WTC11 (cell line): Measurements from ENCODE around the gene GALNT18. TPM values are rescaled to one million over a fixed set of nuclear protein-coding genes. Genes with fewer than 3 reads are reported as not detected.

Experiments
- ATAC-seq: fragments of 200-7000 bp; cut with Tn5 transposase; 2 replicates; pipeline ENCODE4 v1.10.0; 2021; ENCODE audit warnings: mild to moderate bottlenecking, moderate library complexity
- CTCF ChIA-PET: fragments of 300-600 bp; sonication (Branson Sonifier 250); formaldehyde crosslinking; loops from one replicate; lab custom pipeline; 2021; ENCODE audit warnings: antibody characterized with exemption; lab: Charles Lee
- POLR2A ChIA-PET: fragments of 350-600 bp; sonication (Branson Sonifier 250); formaldehyde crosslinking; loops from one replicate; lab custom pipeline; 2021; ENCODE audit warnings: antibody characterized with exemption; lab: Charles Lee
- DNase-seq: peaks from one replicate; pipeline ENCODE4 v3.0.0; 2021; ENCODE audit warnings: low spot score
- H3K27ac Mint-ChIP-seq: 2 replicates; pipeline ENCODE4 v1.8.0; 2021; ENCODE audit warnings: mixed read lengths
- H3K27me3 Mint-ChIP-seq: 2 replicates; pipeline ENCODE4 v1.8.0; 2021; ENCODE audit warnings: low read depth, mild to moderate bottlenecking, moderate library complexity, mixed read lengths
- H3K36me3 Mint-ChIP-seq: 2 replicates; pipeline ENCODE4 v1.8.0; 2021; ENCODE audit warnings: mixed read lengths
- H3K4me1 Mint-ChIP-seq: 2 replicates; pipeline ENCODE4 v1.8.0; 2022; ENCODE audit warnings: mixed read lengths
- H3K4me3 Mint-ChIP-seq: 2 replicates; pipeline ENCODE4 v1.8.0; 2021; ENCODE audit warnings: mild to moderate bottlenecking, moderate library complexity, mixed read lengths
- H3K9me3 Mint-ChIP-seq: 2 replicates; pipeline ENCODE4 v1.8.0; 2021; ENCODE audit warnings: mixed read lengths
- CREB1 ChIP-seq: sonication (generic); formaldehyde crosslinking; IDR thresholded peaks from 2 replicates; pipeline ENCODE4 v1.8.0; 2023; ENCODE audit warnings: mild to moderate bottlenecking, missing genetic modification reagents
- ESRRA ChIP-seq: sonication (generic); formaldehyde crosslinking; IDR thresholded peaks from 2 replicates; pipeline ENCODE4 v1.8.1; 2022; ENCODE audit warnings: mild to moderate bottlenecking, missing genetic modification reagents, borderline replicate concordance
- ETV6 ChIP-seq: sonication (generic); formaldehyde crosslinking; IDR thresholded peaks from 2 replicates; pipeline ENCODE4 v1.8.1; 2022; ENCODE audit warnings: mild to moderate bottlenecking, missing genetic modification reagents
- FOXK1 ChIP-seq: sonication (generic); formaldehyde crosslinking; IDR thresholded peaks from 2 replicates; pipeline ENCODE4 v1.8.0; 2022; ENCODE audit warnings: mild to moderate bottlenecking, moderate library complexity, missing genetic modification reagents
- FOXP1 ChIP-seq: sonication (generic); formaldehyde crosslinking; IDR thresholded peaks from 2 replicates; pipeline ENCODE4 v1.8.0; 2022; ENCODE audit warnings: missing genetic modification reagents, mild to moderate bottlenecking, moderate library complexity, borderline replicate concordance
- HMGA2 ChIP-seq: fragments of 250-450 bp; sonication (Bioruptor Pico); IDR thresholded peaks from 2 replicates; pipeline ENCODE4 v1.4.0; 2021; ENCODE audit warnings: mild to moderate bottlenecking, moderate library complexity
- JUN ChIP-seq: sonication (generic); formaldehyde crosslinking; IDR thresholded peaks from 2 replicates; pipeline ENCODE4 v1.8.0; 2023; ENCODE audit warnings: mild to moderate bottlenecking, missing genetic modification reagents
- MXD4 ChIP-seq: fragments of 250-450 bp; sonication (Bioruptor Pico); IDR thresholded peaks from 2 replicates; pipeline ENCODE4 v1.8.0; 2021; ENCODE audit warnings: mild to moderate bottlenecking, moderate library complexity, borderline replicate concordance
- RORB ChIP-seq: fragments of 250-450 bp; sonication (Bioruptor Pico); IDR thresholded peaks from 2 replicates; pipeline ENCODE4 v1.9.0; 2021; ENCODE audit warnings: mild to moderate bottlenecking
- SOX15 ChIP-seq: fragments of 250-450 bp; sonication (Bioruptor Pico); IDR thresholded peaks from 2 replicates; pipeline ENCODE4 v1.9.0; 2021; ENCODE audit warnings: mild to moderate bottlenecking
- TCF7 ChIP-seq: sonication (generic); formaldehyde crosslinking; IDR thresholded peaks from 2 replicates; pipeline ENCODE4 v1.8.0; 2022; ENCODE audit warnings: mild to moderate bottlenecking, low read depth, missing genetic modification reagents, moderate library complexity
- TEAD4 ChIP-seq: sonication (generic); formaldehyde crosslinking; IDR thresholded peaks from 2 replicates; pipeline ENCODE4 v1.8.0; 2022; ENCODE audit warnings: mild to moderate bottlenecking, missing genetic modification reagents
- ZNF263 ChIP-seq: sonication (generic); formaldehyde crosslinking; IDR thresholded peaks from 2 replicates; pipeline ENCODE4 v1.8.1; 2022; ENCODE audit warnings: low read depth, mild to moderate bottlenecking, moderate library complexity, missing genetic modification reagents
- ZNF423 ChIP-seq: fragments of 250-450 bp; sonication (Bioruptor Pico); IDR thresholded peaks from 2 replicates; pipeline ENCODE4 v2.1.2; 2022; ENCODE audit warnings: mild to moderate bottlenecking, moderate library complexity
- total RNA-seq: library from RNA; stranded (reverse); gene quantifications from 3 replicates; pipeline ENCODE4 v1.2.3, GENCODE V29; 2021
- TF ChIP-seq, protein P1 (sequence below): sonication (generic); formaldehyde crosslinking; IDR thresholded peaks from 2 replicates; pipeline ENCODE4 v1.8.0; 2023; ENCODE audit warnings: missing genetic modification reagents, mild to moderate bottlenecking, borderline replicate concordance
- TF ChIP-seq, protein P2 (sequence below): sonication (generic); formaldehyde crosslinking; conservative IDR thresholded peaks from 2 replicates; pipeline ENCODE4 v1.8.1; 2023; ENCODE audit warnings: mild to moderate bottlenecking, low read depth, missing genetic modification reagents, moderate library complexity
- TF ChIP-seq, protein P3 (sequence below): fragments of 250-450 bp; sonication (Bioruptor Pico); IDR thresholded peaks from 2 replicates; pipeline ENCODE4 v1.9.0; 2021; ENCODE audit warnings: mild to moderate bottlenecking
- TF ChIP-seq, protein P4 (sequence below): fragments of 250-450 bp; sonication (Bioruptor Pico); IDR thresholded peaks from 2 replicates; pipeline ENCODE4 v1.9.0; 2021; ENCODE audit warnings: mild to moderate bottlenecking
- TF ChIP-seq, protein P5 (sequence below): sonication (generic); formaldehyde crosslinking; IDR thresholded peaks from 2 replicates; pipeline ENCODE4 v1.8.0; 2022; ENCODE audit warnings: mild to moderate bottlenecking, missing genetic modification reagents
- TF ChIP-seq, protein P6 (sequence below): sonication (generic); formaldehyde crosslinking; IDR thresholded peaks from 2 replicates; pipeline ENCODE4 v1.8.1; 2023; ENCODE audit warnings: mild to moderate bottlenecking, moderate library complexity, missing genetic modification reagents
- TF ChIP-seq, protein P7 (sequence below): sonication (generic); formaldehyde crosslinking; IDR thresholded peaks from 2 replicates; pipeline ENCODE4 v1.8.1; 2022; ENCODE audit warnings: low read depth, mild to moderate bottlenecking, moderate library complexity, missing genetic modification reagents, borderline replicate concordance
- TF ChIP-seq, protein P8 (sequence below): fragments of 250-450 bp; sonication (Bioruptor Pico); IDR thresholded peaks from 2 replicates; pipeline ENCODE4 v1.9.0; 2021; ENCODE audit warnings: moderate library complexity, mild to moderate bottlenecking, inconsistent platforms, borderline replicate concordance

The GALNT18 gene
- total RNA-seq, 1 experiment from 2014 or later, result 5.0 TPM

DNA sequence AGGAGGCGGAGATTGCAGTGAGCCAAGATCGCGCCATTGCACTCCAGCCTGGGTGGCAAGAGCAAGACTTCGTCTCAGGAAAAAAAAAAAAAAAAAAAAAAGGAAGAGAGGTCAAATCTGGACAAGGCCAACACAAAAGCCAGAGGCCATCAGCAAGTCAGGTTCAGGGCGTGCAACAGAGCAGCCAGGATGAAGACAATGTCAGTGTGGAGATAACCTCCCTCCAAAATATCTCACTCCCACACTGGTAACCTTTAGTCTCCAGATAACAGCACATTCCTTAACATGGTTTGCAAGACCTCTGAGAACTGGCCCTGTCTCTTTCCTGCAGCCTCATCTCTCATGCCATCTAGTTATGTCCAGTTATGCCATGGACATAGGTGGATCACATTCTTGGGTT lies 273.5 kb downstream of the GALNT18 start (continued):
- TF ChIP-seq, protein P1, sequence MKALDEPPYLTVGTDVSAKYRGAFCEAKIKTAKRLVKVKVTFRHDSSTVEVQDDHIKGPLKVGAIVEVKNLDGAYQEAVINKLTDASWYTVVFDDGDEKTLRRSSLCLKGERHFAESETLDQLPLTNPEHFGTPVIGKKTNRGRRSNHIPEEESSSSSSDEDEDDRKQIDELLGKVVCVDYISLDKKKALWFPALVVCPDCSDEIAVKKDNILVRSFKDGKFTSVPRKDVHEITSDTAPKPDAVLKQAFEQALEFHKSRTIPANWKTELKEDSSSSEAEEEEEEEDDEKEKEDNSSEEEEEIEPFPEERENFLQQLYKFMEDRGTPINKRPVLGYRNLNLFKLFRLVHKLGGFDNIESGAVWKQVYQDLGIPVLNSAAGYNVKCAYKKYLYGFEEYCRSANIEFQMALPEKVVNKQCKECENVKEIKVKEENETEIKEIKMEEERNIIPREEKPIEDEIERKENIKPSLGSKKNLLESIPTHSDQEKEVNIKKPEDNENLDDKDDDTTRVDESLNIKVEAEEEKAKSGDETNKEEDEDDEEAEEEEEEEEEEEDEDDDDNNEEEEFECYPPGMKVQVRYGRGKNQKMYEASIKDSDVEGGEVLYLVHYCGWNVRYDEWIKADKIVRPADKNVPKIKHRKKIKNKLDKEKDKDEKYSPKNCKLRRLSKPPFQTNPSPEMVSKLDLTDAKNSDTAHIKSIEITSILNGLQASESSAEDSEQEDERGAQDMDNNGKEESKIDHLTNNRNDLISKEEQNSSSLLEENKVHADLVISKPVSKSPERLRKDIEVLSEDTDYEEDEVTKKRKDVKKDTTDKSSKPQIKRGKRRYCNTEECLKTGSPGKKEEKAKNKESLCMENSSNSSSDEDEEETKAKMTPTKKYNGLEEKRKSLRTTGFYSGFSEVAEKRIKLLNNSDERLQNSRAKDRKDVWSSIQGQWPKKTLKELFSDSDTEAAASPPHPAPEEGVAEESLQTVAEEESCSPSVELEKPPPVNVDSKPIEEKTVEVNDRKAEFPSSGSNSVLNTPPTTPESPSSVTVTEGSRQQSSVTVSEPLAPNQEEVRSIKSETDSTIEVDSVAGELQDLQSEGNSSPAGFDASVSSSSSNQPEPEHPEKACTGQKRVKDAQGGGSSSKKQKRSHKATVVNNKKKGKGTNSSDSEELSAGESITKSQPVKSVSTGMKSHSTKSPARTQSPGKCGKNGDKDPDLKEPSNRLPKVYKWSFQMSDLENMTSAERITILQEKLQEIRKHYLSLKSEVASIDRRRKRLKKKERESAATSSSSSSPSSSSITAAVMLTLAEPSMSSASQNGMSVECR (CRISPR knock-in tag), result no peak
- TF ChIP-seq, protein P2, sequence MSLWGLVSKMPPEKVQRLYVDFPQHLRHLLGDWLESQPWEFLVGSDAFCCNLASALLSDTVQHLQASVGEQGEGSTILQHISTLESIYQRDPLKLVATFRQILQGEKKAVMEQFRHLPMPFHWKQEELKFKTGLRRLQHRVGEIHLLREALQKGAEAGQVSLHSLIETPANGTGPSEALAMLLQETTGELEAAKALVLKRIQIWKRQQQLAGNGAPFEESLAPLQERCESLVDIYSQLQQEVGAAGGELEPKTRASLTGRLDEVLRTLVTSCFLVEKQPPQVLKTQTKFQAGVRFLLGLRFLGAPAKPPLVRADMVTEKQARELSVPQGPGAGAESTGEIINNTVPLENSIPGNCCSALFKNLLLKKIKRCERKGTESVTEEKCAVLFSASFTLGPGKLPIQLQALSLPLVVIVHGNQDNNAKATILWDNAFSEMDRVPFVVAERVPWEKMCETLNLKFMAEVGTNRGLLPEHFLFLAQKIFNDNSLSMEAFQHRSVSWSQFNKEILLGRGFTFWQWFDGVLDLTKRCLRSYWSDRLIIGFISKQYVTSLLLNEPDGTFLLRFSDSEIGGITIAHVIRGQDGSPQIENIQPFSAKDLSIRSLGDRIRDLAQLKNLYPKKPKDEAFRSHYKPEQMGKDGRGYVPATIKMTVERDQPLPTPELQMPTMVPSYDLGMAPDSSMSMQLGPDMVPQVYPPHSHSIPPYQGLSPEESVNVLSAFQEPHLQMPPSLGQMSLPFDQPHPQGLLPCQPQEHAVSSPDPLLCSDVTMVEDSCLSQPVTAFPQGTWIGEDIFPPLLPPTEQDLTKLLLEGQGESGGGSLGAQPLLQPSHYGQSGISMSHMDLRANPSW, result no peak
- TF ChIP-seq RORB (CRISPR knock-in tag) (no peak), ZNF423 (CRISPR knock-in tag) (no peak), HMGA2 (no peak), ETV6 (CRISPR knock-in tag) (no peak), MXD4 (CRISPR knock-in tag) (no peak), FOXP1 (CRISPR knock-in tag) (no peak), CREB1 (CRISPR knock-in tag) (no peak)
- TF ChIP-seq, protein P3, sequence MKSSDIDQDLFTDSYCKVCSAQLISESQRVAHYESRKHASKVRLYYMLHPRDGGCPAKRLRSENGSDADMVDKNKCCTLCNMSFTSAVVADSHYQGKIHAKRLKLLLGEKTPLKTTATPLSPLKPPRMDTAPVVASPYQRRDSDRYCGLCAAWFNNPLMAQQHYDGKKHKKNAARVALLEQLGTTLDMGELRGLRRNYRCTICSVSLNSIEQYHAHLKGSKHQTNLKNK (CRISPR knock-in tag), result no peak
- TF ChIP-seq, protein P4, sequence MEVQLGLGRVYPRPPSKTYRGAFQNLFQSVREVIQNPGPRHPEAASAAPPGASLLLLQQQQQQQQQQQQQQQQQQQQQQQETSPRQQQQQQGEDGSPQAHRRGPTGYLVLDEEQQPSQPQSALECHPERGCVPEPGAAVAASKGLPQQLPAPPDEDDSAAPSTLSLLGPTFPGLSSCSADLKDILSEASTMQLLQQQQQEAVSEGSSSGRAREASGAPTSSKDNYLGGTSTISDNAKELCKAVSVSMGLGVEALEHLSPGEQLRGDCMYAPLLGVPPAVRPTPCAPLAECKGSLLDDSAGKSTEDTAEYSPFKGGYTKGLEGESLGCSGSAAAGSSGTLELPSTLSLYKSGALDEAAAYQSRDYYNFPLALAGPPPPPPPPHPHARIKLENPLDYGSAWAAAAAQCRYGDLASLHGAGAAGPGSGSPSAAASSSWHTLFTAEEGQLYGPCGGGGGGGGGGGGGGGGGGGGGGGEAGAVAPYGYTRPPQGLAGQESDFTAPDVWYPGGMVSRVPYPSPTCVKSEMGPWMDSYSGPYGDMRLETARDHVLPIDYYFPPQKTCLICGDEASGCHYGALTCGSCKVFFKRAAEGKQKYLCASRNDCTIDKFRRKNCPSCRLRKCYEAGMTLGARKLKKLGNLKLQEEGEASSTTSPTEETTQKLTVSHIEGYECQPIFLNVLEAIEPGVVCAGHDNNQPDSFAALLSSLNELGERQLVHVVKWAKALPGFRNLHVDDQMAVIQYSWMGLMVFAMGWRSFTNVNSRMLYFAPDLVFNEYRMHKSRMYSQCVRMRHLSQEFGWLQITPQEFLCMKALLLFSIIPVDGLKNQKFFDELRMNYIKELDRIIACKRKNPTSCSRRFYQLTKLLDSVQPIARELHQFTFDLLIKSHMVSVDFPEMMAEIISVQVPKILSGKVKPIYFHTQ (CRISPR knock-in tag), result no peak
- TF ChIP-seq, protein P5, sequence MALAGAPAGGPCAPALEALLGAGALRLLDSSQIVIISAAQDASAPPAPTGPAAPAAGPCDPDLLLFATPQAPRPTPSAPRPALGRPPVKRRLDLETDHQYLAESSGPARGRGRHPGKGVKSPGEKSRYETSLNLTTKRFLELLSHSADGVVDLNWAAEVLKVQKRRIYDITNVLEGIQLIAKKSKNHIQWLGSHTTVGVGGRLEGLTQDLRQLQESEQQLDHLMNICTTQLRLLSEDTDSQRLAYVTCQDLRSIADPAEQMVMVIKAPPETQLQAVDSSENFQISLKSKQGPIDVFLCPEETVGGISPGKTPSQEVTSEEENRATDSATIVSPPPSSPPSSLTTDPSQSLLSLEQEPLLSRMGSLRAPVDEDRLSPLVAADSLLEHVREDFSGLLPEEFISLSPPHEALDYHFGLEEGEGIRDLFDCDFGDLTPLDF, result no peak
- TF ChIP-seq, protein P6, sequence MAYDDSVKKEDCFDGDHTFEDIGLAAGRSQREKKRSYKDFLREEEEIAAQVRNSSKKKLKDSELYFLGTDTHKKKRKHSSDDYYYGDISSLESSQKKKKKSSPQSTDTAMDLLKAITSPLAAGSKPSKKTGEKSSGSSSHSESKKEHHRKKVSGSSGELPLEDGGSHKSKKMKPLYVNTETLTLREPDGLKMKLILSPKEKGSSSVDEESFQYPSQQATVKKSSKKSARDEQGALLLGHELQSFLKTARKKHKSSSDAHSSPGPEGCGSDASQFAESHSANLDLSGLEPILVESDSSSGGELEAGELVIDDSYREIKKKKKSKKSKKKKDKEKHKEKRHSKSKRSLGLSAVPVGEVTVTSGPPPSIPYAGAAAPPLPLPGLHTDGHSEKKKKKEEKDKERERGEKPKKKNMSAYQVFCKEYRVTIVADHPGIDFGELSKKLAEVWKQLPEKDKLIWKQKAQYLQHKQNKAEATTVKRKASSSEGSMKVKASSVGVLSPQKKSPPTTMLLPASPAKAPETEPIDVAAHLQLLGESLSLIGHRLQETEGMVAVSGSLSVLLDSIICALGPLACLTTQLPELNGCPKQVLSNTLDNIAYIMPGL (CRISPR knock-in tag), result no peak

DNA sequence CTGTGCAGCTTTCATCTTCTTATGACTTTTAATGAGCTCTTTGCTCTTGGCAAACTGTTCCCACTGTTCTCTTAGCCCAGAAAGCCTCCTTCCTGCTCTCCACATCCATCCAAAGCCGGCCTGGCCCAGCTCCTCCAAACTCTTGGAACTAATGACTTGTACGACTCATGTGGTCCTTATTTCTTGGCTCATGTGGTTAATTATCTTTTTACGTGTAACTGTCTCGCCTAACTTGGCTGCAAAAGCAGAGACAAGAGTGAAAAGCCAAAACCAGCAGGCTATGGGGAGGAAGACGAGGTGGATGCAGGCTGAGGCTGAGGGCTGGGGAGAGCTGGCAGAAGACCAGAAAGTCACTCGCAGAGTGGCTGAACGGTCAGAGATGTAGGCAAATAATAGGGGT lies 274.2 kb downstream of the GALNT18 start:
- POLR2A ChIA-PET, result no interaction called here
- DNase-seq (no peak), ATAC-seq (no peak)
- Mint-ChIP-seq H3K4me3 (no peak overlapping the region), H3K36me3 (no peaks in the 10 kb centered on the region), H3K4me1 (no peaks in the 10 kb centered on the region), H3K27ac (no peak overlapping the region; the same call in 1 of the 2 replicates), H3K9me3 (no peaks in the 10 kb centered on the region), H3K27me3 (no peaks in the 10 kb centered on the region)
- CTCF ChIA-PET, result interaction anchor here (1.1 kb wide), 1 partner anchor 192 kb away, joined by 3 read pairs; no protein-coding TSS in a partner anchor
- no peak for TF ChIP-seq SOX15 (CRISPR knock-in tag)
- no peak for TF ChIP-seq ESRRA (CRISPR knock-in tag)
- no peak for TF ChIP-seq ZNF263 (CRISPR knock-in tag)
- TF ChIP-seq JUN (CRISPR knock-in tag), result no peak
- TF ChIP-seq FOXK1 (CRISPR knock-in tag), result no peak
- TF ChIP-seq TEAD4 (CRISPR knock-in tag), result no peak
- no peak for TF ChIP-seq TCF7 (CRISPR knock-in tag)
- TF ChIP-seq, protein P7, sequence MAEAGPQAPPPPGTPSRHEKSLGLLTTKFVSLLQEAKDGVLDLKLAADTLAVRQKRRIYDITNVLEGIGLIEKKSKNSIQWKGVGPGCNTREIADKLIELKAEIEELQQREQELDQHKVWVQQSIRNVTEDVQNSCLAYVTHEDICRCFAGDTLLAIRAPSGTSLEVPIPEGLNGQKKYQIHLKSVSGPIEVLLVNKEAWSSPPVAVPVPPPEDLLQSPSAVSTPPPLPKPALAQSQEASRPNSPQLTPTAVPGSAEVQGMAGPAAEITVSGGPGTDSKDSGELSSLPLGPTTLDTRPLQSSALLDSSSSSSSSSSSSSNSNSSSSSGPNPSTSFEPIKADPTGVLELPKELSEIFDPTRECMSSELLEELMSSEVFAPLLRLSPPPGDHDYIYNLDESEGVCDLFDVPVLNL (CRISPR knock-in tag), result no peak
- TF ChIP-seq, protein P8, sequence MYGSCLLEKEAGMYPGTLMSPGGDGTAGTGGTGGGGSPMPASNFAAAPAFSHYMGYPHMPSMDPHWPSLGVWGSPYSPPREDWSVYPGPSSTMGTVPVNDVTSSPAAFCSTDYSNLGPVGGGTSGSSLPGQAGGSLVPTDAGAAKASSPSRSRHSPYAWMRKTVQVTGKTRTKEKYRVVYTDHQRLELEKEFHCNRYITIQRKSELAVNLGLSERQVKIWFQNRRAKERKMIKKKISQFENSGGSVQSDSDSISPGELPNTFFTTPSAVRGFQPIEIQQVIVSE (CRISPR knock-in tag), result no peak
- TF ChIP-seq MXD4 (CRISPR knock-in tag), result no peak
- TF ChIP-seq FOXP1 (CRISPR knock-in tag), result no peak
